AG04449 (cell line): ENCODE data around the gene SCAMP2.

Source experiments
- CTCF ChIA-PET: fragments of 350-600 bp; formaldehyde crosslinking; extraction: SDS; loops from one replicate; lab custom pipeline; 2021; ENCODE audit warnings: antibody characterized with exemption; lab: Yijun Ruan, JAX
- POLR2A ChIA-PET: fragments of 400-600, 350-600 bp; formaldehyde crosslinking; extraction: SDS; loops from one replicate; lab custom pipeline; 2020; ENCODE audit warnings: antibody characterized with exemption, inconsistent platforms; lab: Yijun Ruan, JAX
- DNase-seq: peaks from one replicate; pipeline ENCODE4 v3.0.0-alpha.2; 2010; ENCODE audit warnings: low read depth, low spot score
- H3K4me3 ChIP-seq: 2 replicates; pipeline ENCODE4 v1.5.1; 2011; ENCODE audit warnings: low read depth, mild to moderate bottlenecking, control low read depth, low read length
- CTCF ChIP-seq: IDR thresholded peaks from one replicate; pipeline ENCODE4 v1.5.1; 2011; ENCODE audit warnings: mild to moderate bottlenecking, moderate library complexity, low read length, control low read depth, inconsistent platforms; ENCODE audit not compliant: insufficient read depth; ENCODE audit errors: missing control alignments

SCAMP2 gene

GRCh38 chr15:74878273-74878672 lies 5.1 kb upstream of the SCAMP2 start:
- ChIA-PET CTCF (interaction anchor here (1.1 to 2.9 kb wide), 2 partner anchors 24 to 27 kb away, joined by 3 to 12 read pairs; no protein-coding TSS in a partner anchor), POLR2A (no interaction called here)
- no peak for TF ChIP-seq CTCF
- no peak overlapping the region for H3K4me3 ChIP-seq
- no peak for DNase-seq

- ChIA-PET CTCF (interaction anchor here (3.7 kb wide), 1 partner anchor 28 kb away, joined by 21 read pairs; no protein-coding TSS in a partner anchor), POLR2A (no interaction called here)
- no peak for TF ChIP-seq CTCF
- H3K4me3 ChIP-seq, result peak overlapping the region; percentile 93
- no peak for DNase-seq
These were observed 725 bp upstream of the SCAMP2 start for GRCh38 chr15:74873756-74874424.

- ChIA-PET POLR2A (interaction anchor here (1.0 kb wide), 1 partner anchor 25 kb away, joined by 3 read pairs; no protein-coding TSS in a partner anchor), CTCF (interaction anchor here (0.7 to 3.7 kb wide), 2 partner anchors 15 to 29 kb away, joined by 4 to 21 read pairs; no protein-coding TSS in a partner anchor)
- no peak for TF ChIP-seq CTCF
- no peak for DNase-seq
- H3K4me3 ChIP-seq, result peak overlapping the region; percentile 93
These were observed 496 bp downstream of the SCAMP2 start for GRCh38 chr15:74872702-74873035.

GRCh38 chr15:74870436-74871215 lies 2.5 kb downstream of the SCAMP2 start:
- POLR2A ChIA-PET, result interaction anchor here (1.0 kb wide), 1 partner anchor 35 kb away, joined by 3 read pairs; no protein-coding TSS in a partner anchor
- H3K4me3 ChIP-seq, result no peak overlapping the region

GRCh38 chr15:74869726-74870407 lies 3.3 kb downstream of the SCAMP2 start:
- CTCF ChIA-PET, result interaction anchor here (1.0 to 2.1 kb wide), 8 partner anchors 11 to 89 kb away, joined by 3 to 21 read pairs (median 4); no protein-coding TSS in a partner anchor
- TF ChIP-seq CTCF, result no peak
- H3K4me3 ChIP-seq, result no peak overlapping the region
- POLR2A ChIA-PET, result no interaction called here
- DNase-seq, result no peak

More at GRCh38 chr15:74870436-74871215, 2.5 kb downstream of the SCAMP2 start:
- CTCF ChIA-PET, result interaction anchor here (0.9 to 2.1 kb wide), 8 partner anchors 12 to 90 kb away, joined by 3 to 21 read pairs (median 4); no protein-coding TSS in a partner anchor
- no peak for DNase-seq
- no peak for TF ChIP-seq CTCF
